GM19397 (cell line): Measurements from ENCODE around the gene ANKRD63.
A peak's percentile ranks its signal among the peaks of the same experiment; 100 is the strongest.

Experiments used
- ATAC-seq: cut with Tn5 transposase; IDR thresholded peaks from one replicate; pipeline ENCODE4 v1.9.1; 2021; ENCODE audit warnings: mild to moderate bottlenecking, moderate library complexity; ENCODE audit not compliant: unreplicated experiment

ANKRD63 gene

DNA sequence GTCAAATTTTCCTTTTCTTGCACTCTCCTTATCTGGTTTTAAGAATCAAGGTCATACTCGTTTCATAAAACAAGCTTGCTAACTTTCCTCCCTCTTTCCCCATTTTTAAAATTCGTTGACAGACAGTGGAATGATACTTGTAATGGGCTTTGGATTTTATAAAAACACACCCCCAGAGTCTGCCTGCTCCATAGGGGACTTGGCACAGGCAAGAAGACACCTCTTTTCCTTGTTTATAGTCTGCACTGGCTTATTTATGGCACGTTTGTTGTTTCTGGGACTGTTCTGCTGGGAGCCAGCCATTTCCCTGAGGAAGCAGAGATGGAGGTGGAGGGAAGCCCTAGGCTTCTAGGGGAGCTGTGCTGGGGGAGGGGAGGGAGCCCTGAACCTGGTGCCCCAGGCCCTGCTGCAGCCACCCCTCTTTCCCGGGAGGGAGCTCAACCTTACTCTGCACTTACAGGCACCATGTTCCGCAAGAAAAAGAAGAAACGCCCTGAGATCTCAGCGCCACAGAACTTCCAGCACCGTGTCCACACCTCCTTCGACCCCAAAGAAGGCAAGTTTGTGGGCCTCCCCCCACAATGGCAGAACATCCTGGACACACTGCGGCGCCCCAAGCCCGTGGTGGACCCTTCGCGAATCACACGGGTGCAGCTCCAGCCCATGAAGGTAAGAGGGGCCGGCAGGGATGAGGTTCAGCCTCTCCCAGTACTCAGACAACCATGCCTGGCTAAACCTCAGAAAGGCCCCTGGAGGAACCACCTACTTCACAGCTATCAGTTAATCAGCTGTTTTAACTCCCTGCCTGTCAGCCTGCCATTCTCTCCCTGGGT is 18.3 kb downstream of the ANKRD63 start:
- ATAC-seq = no peak

DNA sequence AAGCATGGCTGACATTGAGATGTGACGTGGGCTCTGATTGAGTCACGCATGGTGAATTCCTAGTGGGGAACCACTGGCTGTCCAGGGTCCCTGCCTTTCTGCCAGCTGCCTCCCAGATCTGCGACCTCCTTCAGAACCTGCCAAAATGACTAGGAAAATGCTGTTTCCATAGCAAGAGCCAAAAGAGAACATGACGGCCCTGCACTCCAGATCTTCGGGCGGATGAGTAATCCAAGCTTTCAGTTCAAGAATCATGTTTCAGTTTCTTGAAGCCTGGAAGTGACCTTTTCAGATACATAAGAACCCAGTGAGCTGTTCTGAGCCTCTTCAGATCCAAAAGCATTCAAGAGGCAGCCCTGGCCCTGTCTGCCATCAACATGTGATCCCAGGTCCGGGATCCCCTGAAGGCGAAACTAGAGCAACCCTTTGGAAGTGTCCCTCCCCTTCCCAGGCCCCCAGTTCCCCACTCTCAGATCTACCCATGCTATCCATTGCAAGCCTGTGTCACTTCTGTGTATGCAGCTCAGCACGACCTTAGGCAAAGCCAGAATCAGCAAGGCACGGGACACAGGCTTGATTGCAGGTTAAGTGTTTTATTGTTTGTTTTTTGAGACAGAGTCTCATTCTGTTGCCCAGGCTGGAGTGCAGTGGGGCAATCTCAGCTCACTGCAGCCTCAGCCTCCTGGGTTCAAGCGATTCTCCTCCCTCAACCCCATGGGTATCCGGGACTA is 19.7 kb downstream of the ANKRD63 start:
- ATAC-seq = no peak

DNA sequence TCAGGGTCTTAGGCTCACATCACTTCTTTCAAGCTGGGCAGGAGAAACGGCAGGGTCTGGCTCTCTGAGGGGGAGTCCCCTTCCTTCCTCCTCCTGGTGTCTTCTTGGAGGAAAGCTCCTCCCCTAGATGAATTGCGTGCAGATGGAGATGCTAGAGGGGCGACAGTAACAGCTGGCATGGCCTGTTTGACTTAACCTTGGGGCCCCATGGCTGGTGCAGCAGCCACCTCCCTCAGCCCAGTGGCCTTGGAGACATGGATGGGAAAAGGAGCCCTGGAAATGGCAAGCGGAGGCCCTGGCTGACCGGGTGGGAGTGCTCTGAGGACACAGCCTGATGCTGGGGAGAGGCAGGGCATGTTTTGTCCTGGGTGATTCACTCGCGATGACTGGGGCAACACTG is 23.8 kb downstream of the ANKRD63 start:
- ATAC-seq = no peak

DNA sequence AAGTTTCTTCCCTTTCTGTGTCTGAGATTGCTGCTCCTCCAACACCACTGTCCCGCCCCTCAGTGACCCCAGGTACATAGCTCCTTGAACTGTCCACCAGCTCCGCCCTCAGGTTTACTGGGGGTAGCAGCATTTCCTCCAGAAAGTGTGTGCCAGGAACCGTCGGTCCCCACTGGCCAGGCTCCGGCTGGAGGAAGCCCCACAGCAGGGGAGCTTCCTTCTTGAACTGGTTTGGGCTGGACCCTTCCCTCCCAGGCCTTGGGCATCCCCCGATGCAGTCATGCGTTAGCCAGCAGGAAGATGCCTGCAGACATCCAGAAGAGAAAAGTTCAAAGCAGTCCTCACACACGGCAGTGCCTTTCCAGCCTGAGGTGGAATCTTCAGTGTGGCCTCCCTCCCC is 24.3 kb downstream of the ANKRD63 start:
- no peak for ATAC-seq

DNA sequence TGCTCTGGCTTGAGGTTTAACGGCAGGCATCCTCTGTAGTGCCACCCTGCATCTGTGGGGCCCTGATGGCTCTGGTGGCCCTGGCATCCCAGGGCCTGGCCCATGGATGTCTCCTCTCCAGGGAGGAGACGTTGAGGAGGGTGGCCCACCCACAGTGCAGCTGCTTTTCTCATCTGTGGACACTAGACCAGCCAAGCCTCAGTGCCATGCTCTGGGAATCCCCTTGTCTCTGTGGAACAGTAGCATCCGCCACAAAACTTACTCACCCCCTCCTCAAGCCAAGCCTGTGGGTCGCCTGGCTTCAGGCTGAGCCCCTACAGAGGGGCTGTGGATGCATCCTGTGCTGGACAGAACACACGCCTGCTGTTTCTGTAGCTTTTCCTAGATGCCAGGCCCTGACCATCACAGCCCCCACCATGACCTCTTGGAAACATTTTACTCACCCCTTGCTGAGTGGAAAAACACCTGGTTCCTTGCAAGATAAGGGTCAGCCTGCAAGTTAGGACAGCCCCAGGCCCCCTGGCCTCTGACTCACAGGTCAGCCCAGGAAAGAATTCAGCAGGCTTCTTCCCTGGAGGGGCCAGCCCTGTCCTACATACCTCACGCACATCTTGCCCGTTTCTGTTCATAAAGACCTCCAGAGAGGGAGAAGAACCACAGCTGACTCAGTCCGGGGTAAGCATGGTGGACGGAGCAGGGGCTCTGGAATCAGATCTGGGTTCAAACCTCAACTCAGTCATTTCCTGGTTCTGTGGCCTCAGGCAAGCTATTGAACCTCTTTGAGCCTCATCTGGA is 25.0 kb downstream of the ANKRD63 start:
- ATAC-seq = no peak

DNA sequence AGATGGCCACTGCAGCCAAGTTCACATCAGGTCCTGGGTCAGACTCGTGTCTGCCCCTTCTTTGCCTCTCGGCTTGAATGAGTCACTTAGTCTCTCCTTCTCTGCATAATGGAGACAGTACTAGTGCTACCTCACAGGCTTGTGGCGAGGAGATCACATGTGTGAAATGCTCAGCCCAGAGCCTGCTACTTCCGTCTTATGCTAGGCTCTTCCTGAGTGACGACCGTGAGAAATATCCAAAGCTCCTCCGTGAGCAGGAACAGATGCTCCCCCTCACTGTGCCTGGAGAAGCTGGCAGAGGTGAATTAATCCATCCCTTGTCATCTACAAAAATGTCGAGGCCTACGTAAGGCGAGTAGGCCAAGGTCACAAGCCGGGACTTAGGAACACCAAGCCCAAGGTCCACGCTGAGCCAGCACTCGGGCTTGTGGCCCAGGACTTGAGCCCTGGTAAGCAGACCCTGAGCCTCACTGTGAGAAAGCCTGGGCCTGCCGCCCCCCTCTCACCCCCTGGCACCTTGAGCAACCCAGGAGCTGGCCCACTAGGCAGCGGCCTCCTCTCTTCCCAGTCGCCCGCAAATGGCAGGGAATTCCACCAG is 26.1 kb downstream of the ANKRD63 start:
- no peak for ATAC-seq

DNA sequence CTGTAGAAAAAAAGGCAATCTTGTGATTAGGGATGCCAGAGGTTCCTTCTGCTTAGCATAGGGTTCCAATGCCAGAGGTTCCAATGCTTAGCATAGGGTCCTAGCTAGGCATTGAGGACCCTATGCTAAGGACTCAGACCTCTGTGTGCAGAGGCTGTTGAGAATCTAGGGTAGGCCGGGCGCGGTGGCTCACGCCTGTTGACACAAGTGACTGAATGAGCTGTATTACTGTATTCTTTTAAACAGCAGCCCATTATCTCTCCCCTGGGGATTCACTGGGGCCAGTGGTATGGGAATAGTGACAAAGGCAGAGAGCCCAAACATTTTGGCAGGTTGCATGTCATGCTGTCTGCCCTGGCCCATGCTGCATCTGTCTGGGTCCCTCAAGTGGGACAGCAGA is 27.8 kb downstream of the ANKRD63 start:
- no peak for ATAC-seq

DNA sequence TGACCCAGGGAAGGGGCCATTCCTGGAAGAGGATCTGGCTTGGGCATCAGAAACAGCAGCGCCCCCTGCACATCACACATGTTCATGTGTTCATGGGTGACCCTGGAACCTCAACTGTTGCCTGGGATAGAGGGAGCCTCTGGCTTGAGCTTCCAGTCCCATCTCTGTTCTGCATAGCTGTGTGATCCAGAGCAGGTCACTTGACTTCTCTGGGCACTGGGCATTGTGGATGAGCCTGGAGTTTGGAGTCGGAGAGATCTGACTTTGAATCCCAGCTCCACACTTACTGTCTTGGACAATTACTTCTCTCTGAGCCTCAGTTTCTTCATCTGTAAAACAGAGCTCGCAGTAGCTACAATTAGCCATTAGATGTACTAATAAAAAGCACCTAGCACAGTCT is 28.4 kb downstream of the ANKRD63 start:
- ATAC-seq = no peak

DNA sequence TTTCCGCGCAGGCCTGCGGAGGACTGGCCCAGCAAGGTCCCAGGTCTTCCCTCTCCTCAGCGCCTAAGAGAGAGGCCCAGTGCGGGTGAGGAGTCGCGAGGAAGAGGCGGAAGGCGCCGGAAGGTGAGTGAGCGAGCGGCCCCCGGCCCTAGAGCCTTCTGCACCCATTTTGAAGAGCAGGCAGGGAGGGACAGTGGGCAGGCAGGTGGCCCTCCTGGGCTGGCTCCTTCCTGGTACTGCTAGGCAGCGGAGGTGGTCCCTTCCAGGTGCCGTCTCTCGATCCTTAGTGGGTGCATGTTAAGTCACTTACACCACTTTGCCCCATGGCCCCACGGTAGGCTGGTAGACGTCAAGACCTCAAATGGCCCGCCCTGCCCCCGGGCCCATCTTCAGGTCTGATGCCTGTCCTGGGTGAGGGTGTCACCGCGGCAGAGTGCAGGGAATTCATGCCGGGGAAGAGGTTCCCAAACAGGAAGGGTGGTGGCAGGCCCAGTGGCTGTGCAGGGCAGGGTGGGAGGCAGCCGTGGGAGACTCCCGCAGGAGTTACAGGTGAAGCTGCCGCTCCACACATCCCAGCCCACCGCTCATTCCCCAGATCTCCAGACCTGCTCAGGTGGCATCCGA is 29.6 kb downstream of the ANKRD63 start:
- no peak for ATAC-seq

DNA sequence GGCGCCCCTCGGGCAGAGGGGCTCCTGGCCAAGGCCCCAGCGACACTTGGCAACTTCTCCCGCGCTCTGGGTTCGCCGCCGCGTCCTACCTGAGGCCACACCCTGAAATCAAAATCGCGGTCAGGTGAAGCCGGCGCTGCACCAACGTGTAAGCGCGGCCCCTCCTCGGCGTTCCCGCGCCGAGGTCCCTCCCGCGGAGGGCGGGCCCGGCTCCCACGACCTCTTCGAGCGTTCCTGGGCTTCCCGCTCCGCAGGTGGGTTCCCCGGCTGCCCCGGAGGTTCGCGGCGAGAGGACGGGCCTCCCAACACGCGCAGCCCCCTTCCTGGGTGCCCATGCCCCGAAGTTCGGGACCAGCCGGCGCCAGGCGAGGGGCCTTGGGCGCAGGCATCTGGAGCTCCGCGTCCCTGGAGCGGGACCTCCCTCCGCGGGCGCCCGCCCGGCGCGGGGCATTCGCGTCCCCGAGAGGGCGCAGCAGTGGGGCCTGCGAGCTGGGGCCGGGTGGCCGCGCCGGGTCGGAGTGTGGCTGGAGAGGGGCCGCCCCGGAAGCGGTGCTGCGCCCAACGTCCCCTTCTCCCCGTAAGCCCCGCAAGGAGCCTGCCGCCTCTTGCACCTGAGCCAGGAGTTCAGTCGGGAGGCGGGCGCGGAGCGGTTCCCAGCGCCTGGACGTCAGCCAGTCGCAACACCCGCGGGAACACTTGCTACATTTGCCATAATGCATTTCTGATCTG is 30.3 kb downstream of the ANKRD63 start:
- ATAC-seq = peak; percentile 52

DNA sequence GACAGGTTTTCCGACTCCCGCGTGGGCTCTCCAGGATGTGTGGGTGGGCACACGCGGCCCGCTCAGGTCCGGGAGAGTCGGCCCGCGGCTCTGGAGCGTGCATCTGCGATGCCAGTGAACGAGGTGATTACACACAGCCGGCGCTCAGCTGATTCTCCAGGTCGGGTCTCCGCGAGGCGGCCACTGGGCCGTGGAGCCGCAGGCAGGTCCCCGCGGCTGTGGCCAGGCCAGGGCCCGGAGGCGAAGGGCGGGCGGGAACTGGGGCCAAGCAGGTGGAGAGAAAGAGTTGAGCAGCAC is 30.8 kb downstream of the ANKRD63 start:
- ATAC-seq = peak; percentile 12

DNA sequence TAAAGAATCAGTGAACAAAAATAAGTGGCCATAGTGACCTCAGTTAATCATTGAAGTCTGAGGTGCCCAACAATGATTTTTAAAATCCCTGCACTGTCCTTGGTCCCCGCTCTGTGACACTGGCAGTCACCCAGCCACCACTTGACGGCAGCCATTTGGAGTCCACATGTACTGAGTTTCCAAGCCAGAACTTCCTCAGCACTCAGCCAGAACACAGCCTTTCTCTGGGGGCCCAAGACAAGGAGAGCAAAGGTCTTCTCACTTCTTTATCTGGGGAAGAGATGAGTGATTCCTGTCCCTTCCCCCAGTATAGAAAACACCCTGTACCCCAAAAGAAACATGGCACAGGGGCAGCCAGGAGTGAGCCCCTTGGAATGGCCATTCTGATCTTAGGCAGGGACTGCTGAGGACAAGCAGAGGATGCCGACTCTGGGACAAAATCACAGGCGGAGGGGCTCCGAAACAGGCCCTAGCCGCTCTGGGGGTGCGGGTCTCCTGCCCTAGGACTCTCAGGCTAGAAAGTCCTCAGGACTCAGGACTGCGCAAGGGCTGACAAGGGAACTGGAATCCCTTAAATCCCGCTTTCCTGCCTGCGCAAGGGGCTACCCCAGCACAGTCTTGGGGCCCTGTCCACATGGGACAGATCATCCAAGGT is 31.3 kb downstream of the ANKRD63 start:
- ATAC-seq = no peak

DNA sequence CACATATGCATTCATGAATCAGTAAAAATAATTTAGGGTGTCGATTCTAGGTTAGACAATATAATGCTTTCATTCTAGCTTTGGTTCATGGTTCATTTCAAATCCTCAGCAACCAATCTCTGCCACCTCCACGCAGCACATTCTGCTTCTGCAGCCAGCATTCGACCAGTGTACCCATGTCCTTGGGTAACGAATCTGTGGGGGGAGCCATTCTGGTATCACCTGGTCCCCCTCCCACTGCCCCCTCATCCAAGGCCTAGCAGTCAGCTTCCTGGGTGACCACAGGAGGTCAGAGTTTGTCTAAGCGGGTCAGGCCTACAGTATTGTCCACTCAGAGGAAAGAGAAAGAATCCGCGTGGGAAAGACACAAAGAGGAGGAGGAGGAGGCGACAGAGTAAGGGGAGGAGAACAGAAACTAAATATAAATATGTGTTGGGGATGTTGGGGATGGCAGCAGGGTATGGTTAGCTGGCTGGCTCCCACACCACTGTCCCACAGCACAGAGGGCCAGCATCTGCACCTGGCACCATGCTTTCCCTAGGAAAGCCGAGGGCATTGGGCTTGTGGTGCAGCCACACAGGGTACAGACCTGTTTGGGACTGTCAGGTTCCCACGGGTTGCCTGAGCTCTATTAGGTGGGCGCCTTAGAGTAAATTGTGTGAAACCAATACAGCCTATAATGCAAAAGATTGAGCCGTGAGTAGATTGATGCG is 31.9 kb downstream of the ANKRD63 start:
- ATAC-seq = no peak

DNA sequence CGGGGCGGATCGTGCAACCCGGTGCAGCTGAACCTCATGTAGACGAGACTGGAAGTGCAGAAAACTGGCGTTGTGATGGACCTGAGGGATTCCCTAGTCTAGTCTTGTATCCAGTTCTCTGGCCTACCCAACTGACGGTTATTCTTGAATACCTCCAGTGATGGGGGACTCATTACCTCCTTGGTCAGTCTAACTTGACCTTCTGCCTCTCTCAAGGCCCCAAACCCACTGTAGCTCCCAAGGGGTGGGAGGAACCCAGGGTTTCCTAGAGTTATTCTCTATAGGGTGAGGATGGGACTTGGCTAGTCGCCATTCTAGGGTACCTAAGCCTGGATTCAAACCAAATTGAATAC is 32.6 kb downstream of the ANKRD63 start:
- no peak for ATAC-seq

DNA sequence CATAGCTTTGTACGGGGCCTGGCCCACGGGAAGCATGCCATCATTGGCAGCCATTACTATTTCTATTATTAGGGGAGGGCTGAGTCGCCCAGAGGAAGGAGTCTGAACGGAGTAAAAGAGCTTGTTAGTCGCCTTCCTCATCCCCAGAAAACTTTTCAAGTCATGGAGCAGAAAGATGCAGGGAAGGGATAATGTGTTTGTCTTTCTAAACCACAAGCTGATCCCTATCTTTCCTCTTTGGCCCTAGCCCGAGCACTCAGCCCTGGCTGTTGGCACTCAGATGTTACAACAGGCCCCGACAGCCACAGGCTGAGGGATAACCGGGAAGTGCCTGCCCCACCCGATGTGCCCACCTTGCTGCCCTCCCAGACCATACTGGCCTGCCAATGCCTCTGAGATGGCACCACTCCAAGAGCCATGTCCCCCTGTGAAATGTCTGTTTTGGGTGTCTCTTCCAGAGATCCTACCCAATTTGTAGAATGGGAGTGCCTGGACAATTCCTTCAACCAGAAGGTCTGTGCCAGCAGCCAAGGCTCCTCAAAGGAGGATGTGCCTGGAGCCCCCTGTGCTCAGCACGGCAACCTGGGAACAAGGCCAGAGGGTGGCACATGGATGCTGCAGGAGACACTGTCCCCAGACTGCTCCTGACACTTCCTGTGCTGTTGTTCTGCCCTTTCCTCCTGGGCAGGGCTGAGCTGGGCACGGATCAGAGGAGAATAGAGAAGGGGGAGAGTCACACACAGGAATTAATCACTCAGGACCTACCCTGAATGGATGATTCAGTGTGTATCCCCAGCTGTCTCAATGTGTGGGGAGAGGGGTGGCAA is 33.2 kb downstream of the ANKRD63 start:
- no peak for ATAC-seq

DNA sequence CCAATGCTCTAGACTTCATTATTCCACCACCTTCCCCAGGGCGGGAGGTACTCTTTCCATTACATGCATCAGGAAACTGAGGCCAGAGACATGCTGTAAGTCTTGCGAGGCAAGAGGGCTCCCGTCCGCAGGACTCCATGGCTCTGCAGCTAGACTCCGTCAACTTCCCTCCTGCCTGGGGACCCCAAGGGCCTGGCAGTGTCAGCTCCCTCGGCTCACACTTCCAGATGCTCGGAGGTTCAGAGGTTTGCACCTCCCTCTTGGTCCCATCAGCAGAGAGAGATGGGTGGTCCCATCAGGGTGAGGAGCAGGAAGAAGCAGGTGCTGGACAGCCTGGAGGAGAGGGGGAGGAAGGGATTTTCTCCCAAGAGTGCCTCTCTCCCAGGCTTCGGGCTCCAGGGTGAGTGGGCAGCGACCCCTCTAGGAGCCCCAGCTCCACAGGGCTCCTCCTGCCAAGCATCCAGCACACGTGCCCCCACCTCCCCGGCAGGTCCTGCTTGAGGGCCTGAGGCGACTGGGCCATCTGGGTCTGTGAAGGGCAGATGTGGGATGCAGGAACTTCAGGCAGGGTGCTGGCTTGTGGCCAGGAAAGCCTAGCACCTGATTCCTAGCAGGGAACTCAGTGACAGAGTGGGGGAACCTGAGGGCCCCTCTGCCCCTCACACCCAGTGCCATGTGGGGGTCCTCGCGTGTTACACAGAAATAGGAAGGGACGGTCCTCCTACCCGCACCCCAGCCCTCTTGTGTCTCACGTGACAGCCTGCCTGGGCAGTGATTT is 34.7 kb downstream of the ANKRD63 start:
- no peak for ATAC-seq

DNA sequence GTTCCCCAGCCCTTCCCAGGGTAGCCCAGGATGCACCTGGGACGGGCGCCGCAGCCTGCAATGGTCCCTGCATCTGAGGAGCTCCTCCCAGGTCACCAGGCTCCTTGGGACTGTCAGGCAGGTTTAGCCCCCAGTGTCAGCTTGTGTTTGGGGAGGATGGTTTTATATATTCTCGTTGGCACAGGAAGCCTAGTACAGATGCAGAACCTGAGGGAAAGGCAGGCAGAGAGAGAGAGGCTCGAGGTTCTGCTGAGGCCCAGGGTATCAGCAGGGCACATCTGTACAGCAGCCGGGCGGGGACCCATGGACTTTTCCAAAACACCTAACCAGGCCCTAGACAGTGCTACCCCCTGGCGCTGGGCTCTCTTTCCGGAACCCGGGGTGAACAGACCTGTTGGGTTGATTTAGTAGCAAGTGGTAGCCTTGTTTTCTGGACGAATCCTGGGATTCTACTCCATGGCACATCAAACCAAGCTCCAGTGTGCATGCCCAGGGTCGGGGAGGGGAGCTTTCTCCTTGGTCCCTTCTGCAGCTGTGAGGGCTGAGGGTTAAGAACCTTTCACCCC is 35.4 kb downstream of the ANKRD63 start:
- no peak for ATAC-seq
